RWPE2 (cell line): ENCODE results near the gene TMEM108.

Experiments
- ATAC-seq: fragments of 200-7000 bp; cut with Tn5 transposase; 3 replicates; pipeline ENCODE4 v1.9.1; 2021; ENCODE audit warnings: low read depth
- DNase-seq: peaks from one replicate; pipeline ENCODE4 v3.0.0-alpha.2; 2020; ENCODE audit warnings: low spot score
- H3K27ac ChIP-seq: fragments of 450-650 bp; 2 replicates; pipeline ENCODE4 v1.5.1; 2017; ENCODE audit warnings: mild to moderate bottlenecking; ENCODE audit not compliant: poor library complexity, severe bottlenecking
- H3K27me3 ChIP-seq: fragments of 250-450 bp; sonication (Bioruptor Pico); 2 replicates; pipeline ENCODE4 v1.5.1; 2021; ENCODE audit warnings: mild to moderate bottlenecking, moderate library complexity; ENCODE audit not compliant: insufficient read depth, poor library complexity, severe bottlenecking
- H3K36me3 ChIP-seq: fragments of 250-450 bp; sonication (Bioruptor Pico); 2 replicates; pipeline ENCODE4 v1.5.1; 2020; ENCODE audit warnings: low read depth, mild to moderate bottlenecking, moderate library complexity
- H3K4me1 ChIP-seq: fragments of 250-450 bp; sonication (Bioruptor Pico); 2 replicates; pipeline ENCODE4 v1.5.1; 2021; ENCODE audit warnings: mild to moderate bottlenecking, moderate library complexity; ENCODE audit not compliant: insufficient read depth, poor library complexity, severe bottlenecking
- H3K4me3 ChIP-seq: fragments of 250-450 bp; sonication (Bioruptor Pico); 2 replicates; pipeline ENCODE4 v1.5.1; 2021; ENCODE audit warnings: mild to moderate bottlenecking, moderate library complexity; ENCODE audit not compliant: severe bottlenecking
- H3K9me3 ChIP-seq: fragments of 250-450 bp; sonication (Bioruptor Pico); 2 replicates; pipeline ENCODE4 v1.5.1; 2021; ENCODE audit warnings: mild to moderate bottlenecking, moderate library complexity; ENCODE audit not compliant: severe bottlenecking
- CTCF ChIP-seq: fragments of 450-650 bp; IDR thresholded peaks from one replicate; pipeline ENCODE4 v1.5.1; 2017; ENCODE audit warnings: mild to moderate bottlenecking, moderate library complexity; ENCODE audit not compliant: poor library complexity, severe bottlenecking

Gene TMEM108

GRCh38 chr3:133371181-133371580 lies 333.0 kb downstream of the TMEM108 start:
- no peak overlapping the region for H3K27ac ChIP-seq
- H3K36me3 ChIP-seq, result no peaks in the 10 kb centered on the region
- ATAC-seq (no peak), DNase-seq (no peak)
- H3K4me1 ChIP-seq, result no peaks in the 10 kb centered on the region
- peaks cover 5% of the 10 kb centered on the region for H3K27me3 ChIP-seq
- no peak overlapping the region for H3K4me3 ChIP-seq
- no peaks in the 10 kb centered on the region for H3K9me3 ChIP-seq
- TF ChIP-seq CTCF, result no peak

GRCh38 chr3:133371676-133372075 lies 333.5 kb downstream of the TMEM108 start:
- no peak for DNase-seq
- Histone ChIP-seq H3K27me3 (peaks cover 5% of the 10 kb centered on the region), H3K36me3 (no peaks in the 10 kb centered on the region), H3K27ac (no peak overlapping the region), H3K4me1 (no peaks in the 10 kb centered on the region), H3K9me3 (no peaks in the 10 kb centered on the region), H3K4me3 (no peak overlapping the region)
- ATAC-seq, result no peak
- TF ChIP-seq CTCF, result no peak

GRCh38 chr3:133374708-133375402 lies 336.7 kb downstream of the TMEM108 start:
- Histone ChIP-seq H3K27me3 (peaks cover 5% of the 10 kb centered on the region), H3K36me3 (no peaks in the 10 kb centered on the region), H3K9me3 (no peaks in the 10 kb centered on the region), H3K4me1 (no peaks in the 10 kb centered on the region), H3K27ac (no peak overlapping the region), H3K4me3 (no peak overlapping the region)
- ATAC-seq (no peak), DNase-seq (no peak)
- TF ChIP-seq CTCF, result no peak

- Histone ChIP-seq H3K4me3 (no peak overlapping the region), H3K27me3 (peaks cover 5% of the 10 kb centered on the region), H3K9me3 (no peaks in the 10 kb centered on the region), H3K4me1 (no peaks in the 10 kb centered on the region), H3K36me3 (no peaks in the 10 kb centered on the region), H3K27ac (no peak overlapping the region)
- no peak for TF ChIP-seq CTCF
- DNase-seq, result no peak
- no peak for ATAC-seq
These were observed 337.2 kb downstream of the TMEM108 start for GRCh38 chr3:133375403-133375745.

- H3K27me3 ChIP-seq, result peaks cover 9% of the 10 kb centered on the region
- TF ChIP-seq CTCF, result no peak
- H3K36me3 ChIP-seq, result no peaks in the 10 kb centered on the region
- H3K4me3 ChIP-seq, result no peak overlapping the region
- DNase-seq (no peak), ATAC-seq (no peak)
- no peaks in the 10 kb centered on the region for H3K4me1 ChIP-seq
- no peaks in the 10 kb centered on the region for H3K9me3 ChIP-seq
- no peak overlapping the region for H3K27ac ChIP-seq
These were observed 338.6 kb downstream of the TMEM108 start for GRCh38 chr3:133376810-133377209.
